OCI-LY7 (cell line): ENCODE measurements around the gene SHC2. TPM values are rescaled to one million over a fixed set of nuclear protein-coding genes. Genes with fewer than 3 reads are reported as not detected.

Experiments used
- BruUV-seq: library from RNA; stranded (reverse); fragments of 400-500 nt; replicated peaks from 2 replicates; lab custom pipeline; 2021; lab: Mats Ljungman, UMichigan
- CTCF ChIA-PET: fragments of 300-600 bp; sonication (Branson Sonifier 250); formaldehyde crosslinking; loops from one replicate; lab custom pipeline; 2022; ENCODE audit warnings: antibody characterized with exemption; ENCODE audit not compliant: unreplicated experiment; lab: Charles Lee
- POLR2A ChIA-PET: fragments of 300-600 bp; sonication (Branson Sonifier 250); formaldehyde crosslinking; loops from one replicate; lab custom pipeline; 2022; ENCODE audit warnings: antibody characterized with exemption; lab: Charles Lee
- DNase-seq: peaks from one replicate; pipeline ENCODE4 v3.0.0-alpha.2; 2015; ENCODE audit warnings: low spot score
- H2AFZ ChIP-seq: fragments of 200-600 bp; sonication (generic), shearing (Covaris generic); 2 replicates; pipeline ENCODE4 v1.6.1; 2014; ENCODE audit warnings: mild to moderate bottlenecking, antibody characterized with exemption, low read length, moderate library complexity
- H3K27ac ChIP-seq: fragments of 200-600 bp; sonication (generic); 2 replicates; pipeline ENCODE4 v1.5.1; 2014; ENCODE audit warnings: mixed run types, low read depth, mild to moderate bottlenecking, moderate library complexity, low read length, inconsistent platforms; ENCODE audit not compliant: poor library complexity, severe bottlenecking
- H3K36me3 ChIP-seq: fragments of 200-600 bp; sonication (generic); 2 replicates; pipeline ENCODE4 v1.6.1; 2014; ENCODE audit warnings: mild to moderate bottlenecking, antibody characterized with exemption, low read length, moderate library complexity, mixed read lengths; ENCODE audit not compliant: insufficient read depth
- H3K4me1 ChIP-seq: fragments of 200-600 bp; sonication (generic); 2 replicates; pipeline ENCODE4 v1.5.1; 2014; ENCODE audit warnings: mild to moderate bottlenecking, low read length; ENCODE audit not compliant: insufficient read depth, poor library complexity, severe bottlenecking
- H3K4me2 ChIP-seq: fragments of 200-600 bp; sonication (generic); 2 replicates; pipeline ENCODE4 v1.6.1; 2014; ENCODE audit warnings: mild to moderate bottlenecking, low read length
- H3K4me3 ChIP-seq: fragments of 200-600 bp; sonication (generic); 2 replicates; pipeline ENCODE4 v1.5.1; 2014; ENCODE audit warnings: mild to moderate bottlenecking, low read depth, low read length; ENCODE audit not compliant: poor library complexity, severe bottlenecking
- H3K79me2 ChIP-seq: fragments of 200-600 bp; sonication (generic); 2 replicates; pipeline ENCODE4 v1.6.1; 2016; ENCODE audit warnings: low read depth, mild to moderate bottlenecking, low read length, moderate library complexity, mixed read lengths; ENCODE audit not compliant: insufficient read depth
- H3K9me2 ChIP-seq: fragments of 200-600 bp; sonication (generic); 2 replicates; pipeline ENCODE4 v1.6.1; 2016; ENCODE audit warnings: mild to moderate bottlenecking, low read length, mixed read lengths; ENCODE audit not compliant: insufficient read depth
- H3K9me3 ChIP-seq: fragments of 200-600 bp; sonication (generic); 2 replicates; pipeline ENCODE4 v1.6.1; 2014; ENCODE audit warnings: mild to moderate bottlenecking, mixed run types, low read length, mixed read lengths
- H4K20me1 ChIP-seq: fragments of 200-600 bp; sonication (generic); 2 replicates; pipeline ENCODE4 v1.6.1; 2014; ENCODE audit warnings: mild to moderate bottlenecking, antibody characterized with exemption, low read length, moderate library complexity, mixed read lengths; ENCODE audit not compliant: insufficient read depth
- CTCF ChIP-seq: fragments of 200-600 bp; sonication (generic); conservative IDR thresholded peaks from 2 replicates; pipeline ENCODE4 v1.5.1; 2014; ENCODE audit warnings: mild to moderate bottlenecking, antibody characterized with exemption, low read length, moderate library complexity, mixed read lengths
- EZH2phosphoT487 ChIP-seq: fragments of 200-600 bp; sonication (generic); IDR thresholded peaks from 2 replicates; pipeline ENCODE4 v1.6.1; 2018; ENCODE audit warnings: low read depth, borderline replicate concordance, mild to moderate bottlenecking, mixed run types, antibody characterized with exemption, low read length, moderate library complexity, mixed read lengths
- intact Hi-C: fragments of 100-400 bp; cut with micrococcal nuclease; formaldehyde crosslinking; loops from one replicate; pipeline ENCODE4 v1.10.0; 2022; ENCODE audit not compliant: unreplicated experiment
- total RNA-seq, 2 experiments: library from RNA; depleted of rRNA in 1 of 2; stranded (reverse); fragments of >200 nt in 1 of 2; shearing (Covaris generic) in 1 of 2; gene quantifications; 2 replicates each; pipeline ENCODE4 v1.2.3, GENCODE V29; 2014 to 2022

SHC2 gene
- total RNA-seq, 2 experiments from 2014 or later = 0.28 to 0.65 TPM

- intact Hi-C loops = no loop called here
- TF ChIP-seq CTCF = no peak
- Histone ChIP-seq H3K4me3 (no peak overlapping the region), H4K20me1 (no peaks in the 10 kb centered on the region), H3K9me3 (no peaks in the 10 kb centered on the region), H2AFZ (no peak overlapping the region), H3K27ac (no peak overlapping the region), H3K36me3 (no peaks in the 10 kb centered on the region), H3K4me2 (no peak overlapping the region), H3K79me2 (no peaks in the 10 kb centered on the region), H3K9me2 (no peaks in the 10 kb centered on the region), H3K4me1 (no peaks in the 10 kb centered on the region)
- no peak for DNase-seq
- no TSS peak for BruUV-seq
- CTCF ChIA-PET = no interaction called here
- POLR2A ChIA-PET = no interaction called here
Measured at GRCh38 chr19:426725-427445, 33.9 kb downstream of the SHC2 start.

- no peaks in the 10 kb centered on the region for H3K4me1 ChIP-seq
- H4K20me1 ChIP-seq = no peaks in the 10 kb centered on the region
- no peak overlapping the region for H3K27ac ChIP-seq
- intact Hi-C loops = no loop called here
- no peaks in the 10 kb centered on the region for H3K79me2 ChIP-seq
- POLR2A ChIA-PET = no interaction called here
- BruUV-seq = no TSS peak
- no peaks in the 10 kb centered on the region for H3K36me3 ChIP-seq
- DNase-seq = no peak
- no peak overlapping the region for H3K4me3 ChIP-seq
- TF ChIP-seq EZH2phosphoT487 (no peak), CTCF (no peak)
- no peaks in the 10 kb centered on the region for H3K9me3 ChIP-seq
- H2AFZ ChIP-seq = no peak overlapping the region
- CTCF ChIA-PET = no interaction called here
- H3K9me2 ChIP-seq = no peaks in the 10 kb centered on the region
- H3K4me2 ChIP-seq = no peak overlapping the region
Measured at GRCh38 chr19:425056-425455, 35.8 kb downstream of the SHC2 start.

DNA sequence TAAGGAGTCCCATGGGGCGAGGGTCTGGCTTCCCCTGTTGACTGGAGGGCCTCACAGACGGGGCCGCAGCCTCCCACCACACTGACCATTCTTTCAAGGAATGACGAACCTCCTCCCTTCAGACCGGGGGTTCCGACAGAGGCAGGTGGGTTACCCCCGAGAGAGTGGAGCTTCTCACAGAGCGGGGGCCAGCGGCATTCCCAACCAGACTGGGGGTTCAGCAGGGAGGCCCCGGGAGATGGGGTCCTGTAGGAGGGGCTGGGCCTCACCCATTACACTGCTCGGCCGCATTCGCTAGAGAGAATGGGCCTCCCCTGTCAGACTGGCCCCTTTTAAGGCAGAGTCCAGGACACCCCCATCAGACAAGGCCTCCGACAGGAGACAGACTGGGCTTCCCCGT is 36.3 kb downstream of the SHC2 start:
- no TSS peak for BruUV-seq

More for the DNA sequence above, 36.3 kb downstream of the SHC2 start:
- no peak for DNase-seq
- H4K20me1 ChIP-seq = no peaks in the 10 kb centered on the region
- no peaks in the 10 kb centered on the region for H3K9me2 ChIP-seq
- ChIA-PET CTCF (no interaction called here), POLR2A (no interaction called here)
- no peak overlapping the region for H3K27ac ChIP-seq
- H3K4me2 ChIP-seq = no peak overlapping the region
- H3K4me3 ChIP-seq = no peak overlapping the region
- no peaks in the 10 kb centered on the region for H3K79me2 ChIP-seq
- intact Hi-C loops = no loop called here
- H2AFZ ChIP-seq = no peak overlapping the region
- TF ChIP-seq CTCF (no peak), EZH2phosphoT487 (no peak)
- H3K36me3 ChIP-seq = no peaks in the 10 kb centered on the region
- H3K4me1 ChIP-seq = no peaks in the 10 kb centered on the region
- no peaks in the 10 kb centered on the region for H3K9me3 ChIP-seq
